ENCODE data around the gene TEX261.
"Not testable (repeated sequence)": the region's sequence is repeated elsewhere in the genome, so short reads cannot be mapped to it uniquely, and the experiment has no call there.

The TEX261 gene

GRCh38 chr2:71000780-71001591 is 6.3 kb upstream of the TEX261 start:
- DNase-seq (ENCODE audit: low read depth in 2 of 2): peak; percentile 63 to 65

- DNase-seq (ENCODE audit: low read depth in 2 of 2): not testable (repeated sequence)
These were observed 5.3 kb upstream of the TEX261 start for GRCh38 chr2:70999931-71000330.

DNA sequence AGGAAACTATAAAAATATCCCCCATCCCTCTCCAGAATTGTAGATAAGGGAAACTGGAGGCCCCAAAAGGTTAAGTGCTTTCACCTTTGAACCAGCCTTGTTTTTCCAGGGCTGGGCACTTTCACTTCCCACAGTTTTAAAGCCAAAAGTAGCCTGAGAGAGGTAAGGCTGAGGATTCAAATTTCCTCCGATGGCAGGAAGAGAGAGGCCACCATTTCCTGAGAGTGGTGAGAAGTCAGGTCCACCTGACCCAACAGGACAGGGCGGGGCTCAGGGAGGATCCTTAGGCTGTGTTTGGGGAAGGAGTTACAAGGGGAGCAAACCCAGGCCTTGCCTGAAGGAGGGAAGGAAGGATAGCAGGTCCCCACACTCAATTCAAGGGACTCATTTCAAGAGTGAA is 4.7 kb upstream of the TEX261 start:
- no peak for DNase-seq (ENCODE audit: low read depth in 2 of 2)

DNA sequence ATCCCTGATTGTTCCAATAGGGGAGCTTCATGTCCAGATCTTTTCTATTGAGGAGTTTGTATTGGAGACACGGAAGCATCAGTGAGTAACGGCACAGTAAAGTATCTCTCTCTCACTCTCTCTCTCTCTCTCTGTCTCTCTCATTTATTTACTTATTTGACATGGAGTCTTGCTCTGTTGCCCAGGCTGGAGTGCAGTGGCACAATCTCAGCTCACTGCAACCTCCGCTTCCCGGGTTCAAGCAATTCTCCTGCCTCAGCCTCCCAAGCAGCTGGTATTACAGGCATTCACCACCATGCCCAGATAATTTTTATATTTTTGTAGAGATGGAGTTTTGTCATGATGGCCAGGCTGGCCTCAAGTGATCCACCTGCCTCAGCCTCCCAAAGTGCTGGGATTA is 4.2 kb upstream of the TEX261 start:
- not testable (repeated sequence) for DNase-seq (ENCODE audit: low read depth in 2 of 2)

DNA sequence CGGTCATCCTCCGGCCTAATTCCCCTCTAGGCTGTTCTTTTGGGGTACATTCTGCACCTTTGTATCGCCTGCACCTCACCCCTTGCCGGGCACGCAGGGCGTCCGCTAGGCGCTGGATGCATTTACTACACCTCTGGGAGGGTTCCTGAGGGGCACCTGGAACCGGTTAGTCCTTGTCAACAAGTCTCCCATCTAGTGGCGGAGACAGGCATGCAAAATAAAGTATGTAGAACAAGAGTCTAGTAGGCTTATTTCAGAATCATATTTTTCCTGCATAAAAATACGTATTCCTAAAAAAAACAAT is 705 bp upstream of the TEX261 start:
- no peak for DNase-seq (ENCODE audit: low read depth in 2 of 2)

- no peak for DNase-seq (ENCODE audit: low read depth in 2 of 2)
These were observed 519 bp downstream of the TEX261 start for GRCh38 chr2:70994009-70994698.

DNA sequence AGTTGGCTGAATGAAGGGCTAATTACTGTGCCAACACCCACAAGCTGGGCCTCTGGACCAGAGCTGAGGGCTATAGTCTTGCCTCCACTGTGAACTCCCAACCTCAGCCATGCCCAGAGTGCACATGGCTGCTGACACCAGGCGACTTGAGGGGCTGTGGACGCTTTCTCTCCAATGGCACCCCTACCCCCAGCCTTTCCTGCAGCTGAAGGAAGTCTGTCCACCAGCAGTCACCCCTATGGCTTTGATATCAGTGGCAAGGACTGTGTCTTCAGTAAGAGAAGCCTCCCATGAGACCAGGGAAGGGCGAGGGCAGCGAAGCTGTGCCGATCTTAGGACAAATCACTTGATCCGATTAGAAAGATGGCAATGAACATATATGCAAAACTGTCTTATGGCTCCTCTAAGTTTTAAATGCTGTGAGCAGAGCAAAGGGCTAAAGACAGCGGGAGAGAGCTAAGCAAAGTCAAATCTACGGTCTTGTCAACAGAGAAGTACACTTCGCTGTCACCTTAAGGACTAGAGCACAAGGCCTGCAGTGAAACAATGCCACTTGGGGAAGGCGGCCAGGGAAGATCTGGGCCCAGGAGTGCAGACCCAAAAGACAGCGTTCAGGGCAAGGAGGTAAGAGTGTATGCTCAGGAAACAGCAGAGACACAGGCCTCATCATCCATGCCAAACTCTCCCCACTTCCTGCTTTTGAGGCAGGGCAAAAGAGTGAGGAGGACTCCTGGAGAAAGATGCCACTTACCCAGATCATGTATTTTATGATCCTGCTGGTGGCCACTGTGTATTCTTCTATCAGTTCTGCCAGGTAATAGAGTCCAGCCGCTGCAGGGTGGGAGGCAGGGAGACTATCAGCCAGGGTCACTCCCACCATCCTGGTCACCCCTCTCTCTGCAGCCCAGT is 1.5 kb downstream of the TEX261 start:
- DNase-seq (ENCODE audit: low read depth in 2 of 2): no peak

DNA sequence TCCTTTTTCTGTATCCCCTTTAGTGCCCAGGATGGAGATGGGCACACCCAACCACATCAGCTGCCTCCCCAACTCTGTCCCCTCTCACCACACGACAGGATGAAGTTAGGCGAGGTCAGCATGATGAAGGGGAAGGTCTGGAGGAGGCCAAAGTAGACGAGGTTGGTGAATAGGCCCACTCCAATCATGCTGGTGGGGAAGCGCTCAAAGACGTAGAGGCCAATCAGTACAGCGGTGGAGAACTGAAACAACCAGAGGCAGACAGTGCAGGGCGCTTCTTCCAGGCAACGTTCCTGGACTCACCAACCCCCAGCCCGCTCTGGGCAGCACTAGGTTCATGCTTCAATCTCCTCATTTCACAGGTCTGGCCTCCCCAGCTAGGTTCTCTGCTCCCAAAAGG is 2.9 kb downstream of the TEX261 start:
- DNase-seq (ENCODE audit: low read depth in 2 of 2): no peak

- no peak for DNase-seq (ENCODE audit: low read depth in 2 of 2)
These were observed 3.5 kb downstream of the TEX261 start for GRCh38 chr2:70991142-70991541.

- DNase-seq (ENCODE audit: low read depth in 2 of 2): no peak
These were observed 4.5 kb downstream of the TEX261 start for GRCh38 chr2:70990216-70990615.

DNA sequence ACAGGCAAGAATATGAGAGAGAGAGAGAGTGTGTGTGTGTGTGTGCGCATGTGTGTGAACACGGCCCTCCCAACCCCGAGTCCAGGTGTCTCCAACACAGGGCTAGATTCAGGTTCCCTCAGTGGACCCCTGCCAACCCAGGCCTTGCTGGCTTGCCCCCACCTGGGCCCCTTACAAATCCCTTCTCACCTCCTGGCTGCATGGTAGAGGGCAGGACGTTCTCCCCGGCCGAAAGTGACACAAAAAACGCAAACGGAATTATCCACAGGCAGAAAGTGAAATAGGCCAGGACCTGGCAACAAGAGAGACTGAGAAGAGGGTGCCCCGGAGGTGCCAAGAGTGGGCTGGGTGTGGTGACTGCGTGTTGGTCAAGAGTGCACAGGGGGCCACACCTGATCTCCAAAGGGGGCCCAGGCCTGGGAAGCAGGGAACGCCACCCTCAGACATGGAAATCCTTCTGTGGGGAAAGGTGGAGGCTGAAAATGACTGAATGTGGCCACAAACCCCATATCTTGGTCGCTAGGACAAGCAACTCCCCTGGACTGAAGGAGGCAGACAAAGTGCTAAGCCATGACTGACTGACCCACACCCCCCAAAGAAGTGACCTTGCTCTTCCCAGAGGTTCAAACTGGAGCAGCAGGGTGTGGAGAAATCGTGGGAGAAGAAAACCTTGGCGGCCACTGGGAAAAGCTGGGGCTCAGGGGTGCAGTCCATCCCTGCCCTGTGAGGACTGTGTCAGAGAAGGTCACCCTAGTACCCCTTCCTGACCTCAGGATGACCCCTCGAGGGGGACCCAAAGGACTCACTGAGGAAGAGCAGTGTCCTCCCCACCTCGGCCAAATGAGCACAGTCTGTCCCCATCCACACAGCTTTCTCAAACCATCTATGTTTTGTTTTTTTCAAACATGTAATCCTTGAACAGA is 5.7 kb downstream of the TEX261 start:
- no peak for DNase-seq (ENCODE audit: low read depth in 2 of 2)

- DNase-seq (ENCODE audit: low read depth in 2 of 2): no peak
These were observed 6.5 kb downstream of the TEX261 start for GRCh38 chr2:70988151-70988550.

DNA sequence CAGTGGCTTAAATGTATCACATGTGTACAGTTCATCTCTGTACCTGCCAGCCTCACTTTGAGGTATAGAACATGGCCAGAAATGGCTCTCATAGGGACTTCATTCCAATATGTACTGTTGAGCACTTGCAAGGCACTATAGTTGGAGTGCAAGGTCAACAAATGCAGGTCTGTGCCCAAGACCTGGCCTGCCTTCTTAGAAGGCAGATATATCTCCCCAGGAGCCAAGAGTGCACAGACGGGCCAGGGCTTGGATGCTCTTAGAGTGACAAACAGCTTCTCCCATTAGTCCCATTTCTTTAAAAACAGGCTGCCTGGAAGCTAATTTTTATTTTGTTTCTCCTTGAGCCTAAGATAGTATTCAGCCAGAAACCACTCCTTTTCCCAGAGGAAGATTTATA is 7.3 kb downstream of the TEX261 start:
- no peak for DNase-seq (ENCODE audit: low read depth in 2 of 2)

DNA sequence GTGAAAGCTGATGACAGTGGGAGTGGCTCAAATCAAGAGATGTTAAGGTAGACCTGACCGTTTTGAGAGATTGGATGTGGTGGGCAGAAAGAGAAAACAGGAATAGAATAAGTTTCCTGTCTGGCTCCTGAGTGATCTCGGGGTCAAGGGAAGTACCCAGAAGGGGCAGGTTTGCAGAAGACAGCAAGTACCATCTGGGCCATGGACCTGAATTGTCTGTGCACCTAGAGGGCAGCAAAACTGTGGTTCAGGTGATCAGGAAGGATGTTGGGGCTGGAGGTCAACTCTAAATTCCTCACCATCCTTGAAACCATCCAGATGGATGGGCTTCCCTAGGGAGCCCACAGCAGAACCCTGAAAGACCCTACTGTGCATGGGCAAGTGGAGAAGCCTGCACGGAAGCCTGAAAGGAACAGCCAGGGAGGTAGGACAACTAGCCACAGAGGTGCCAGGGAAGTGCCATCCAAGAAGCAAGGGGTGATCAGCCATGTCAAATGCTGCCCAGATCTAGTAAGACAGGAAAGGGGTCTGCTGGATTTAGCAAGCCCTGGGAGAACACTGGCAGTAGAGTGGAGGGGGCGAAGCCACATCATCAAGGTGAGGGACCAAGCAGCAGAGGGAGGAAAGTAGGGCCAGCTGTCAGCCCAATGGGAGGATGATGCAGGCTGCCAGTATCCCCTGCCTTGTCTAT is 8.0 kb downstream of the TEX261 start:
- no peak for DNase-seq (ENCODE audit: low read depth in 2 of 2)

- no peak for DNase-seq (ENCODE audit: low read depth in 2 of 2)
These were observed 8.7 kb downstream of the TEX261 start for GRCh38 chr2:70985956-70986355.

GRCh38 chr2:70985283-70985688 is 9.4 kb downstream of the TEX261 start:
- no peak for DNase-seq (ENCODE audit: low read depth in 2 of 2)

GRCh38 chr2:70984576-70985282 is 9.9 kb downstream of the TEX261 start:
- peak; percentile 44 to 70 for DNase-seq (ENCODE audit: low read depth in 2 of 2)

DNA sequence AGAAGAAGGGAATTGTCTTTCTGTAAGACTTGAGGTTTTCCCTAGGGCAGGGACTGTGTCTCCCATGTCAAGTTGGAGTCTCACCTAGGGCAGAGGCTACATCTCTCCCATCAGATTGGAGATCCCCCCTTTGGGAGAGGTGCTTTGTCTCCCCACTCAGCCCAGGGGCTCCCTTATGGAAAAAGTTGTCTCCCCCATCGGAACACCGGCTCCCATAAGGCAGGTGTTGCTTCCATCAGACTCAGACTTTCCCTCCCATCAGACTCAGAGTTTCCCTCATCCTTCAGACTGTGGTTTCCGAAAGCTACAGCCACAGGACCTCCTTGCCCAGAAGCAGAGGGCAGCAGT is 10.5 kb downstream of the TEX261 start:
- no peak for DNase-seq (ENCODE audit: low read depth in 2 of 2)

- no peak for DNase-seq (ENCODE audit: low read depth in 2 of 2)
These were observed 11.0 kb downstream of the TEX261 start for GRCh38 chr2:70983506-70984227.

DNA sequence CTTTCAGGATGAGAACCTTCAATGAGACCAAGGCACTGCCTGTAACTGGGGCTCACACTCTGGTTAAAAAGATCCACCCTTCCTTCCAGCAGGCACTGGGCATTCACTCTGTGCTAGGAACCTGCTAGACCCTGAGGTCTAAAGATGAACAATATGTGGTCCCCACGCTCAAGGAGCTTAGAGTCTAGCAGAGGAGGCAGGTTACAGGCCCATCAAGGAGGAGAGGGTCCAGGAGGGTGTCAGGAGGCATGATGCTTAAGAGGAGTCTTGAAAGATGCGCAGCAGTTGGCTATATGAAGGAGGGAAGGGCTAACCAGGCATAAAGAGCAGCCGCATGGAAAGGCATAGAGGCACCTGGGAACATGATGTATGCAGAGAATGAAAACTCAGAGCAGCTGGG is 11.7 kb downstream of the TEX261 start:
- no peak for DNase-seq (ENCODE audit: low read depth in 2 of 2)
